Measurements from ENCODE around the gene SCN5A.

SCN5A gene

DNA sequence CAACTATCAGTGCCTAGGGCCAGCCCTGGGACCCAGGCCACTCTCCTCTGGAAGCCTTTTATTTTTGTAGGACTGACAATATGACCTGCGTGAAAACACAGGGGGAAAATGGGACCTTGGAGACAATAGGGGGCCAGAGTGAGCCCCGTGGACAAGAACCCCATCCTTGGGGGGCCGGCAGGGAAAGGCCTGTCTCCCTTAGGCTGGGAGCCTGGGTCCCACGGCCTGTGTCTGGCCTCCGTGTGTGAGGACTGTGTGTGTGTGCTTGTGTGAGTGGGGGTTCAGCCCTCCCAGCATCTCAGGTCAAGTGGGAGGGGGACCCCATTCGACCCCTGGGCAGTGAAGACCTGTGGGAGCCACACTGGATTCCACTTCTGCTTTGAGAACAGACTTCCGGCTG is 100.0 kb downstream of the SCN5A start:
- no peak for ATAC-seq
- no peak for TF ChIP-seq ZC3H10 (CRISPR knock-in tag; IDR thresholded peaks at IDR 0.05)
- TF ChIP-seq, protein P1, sequence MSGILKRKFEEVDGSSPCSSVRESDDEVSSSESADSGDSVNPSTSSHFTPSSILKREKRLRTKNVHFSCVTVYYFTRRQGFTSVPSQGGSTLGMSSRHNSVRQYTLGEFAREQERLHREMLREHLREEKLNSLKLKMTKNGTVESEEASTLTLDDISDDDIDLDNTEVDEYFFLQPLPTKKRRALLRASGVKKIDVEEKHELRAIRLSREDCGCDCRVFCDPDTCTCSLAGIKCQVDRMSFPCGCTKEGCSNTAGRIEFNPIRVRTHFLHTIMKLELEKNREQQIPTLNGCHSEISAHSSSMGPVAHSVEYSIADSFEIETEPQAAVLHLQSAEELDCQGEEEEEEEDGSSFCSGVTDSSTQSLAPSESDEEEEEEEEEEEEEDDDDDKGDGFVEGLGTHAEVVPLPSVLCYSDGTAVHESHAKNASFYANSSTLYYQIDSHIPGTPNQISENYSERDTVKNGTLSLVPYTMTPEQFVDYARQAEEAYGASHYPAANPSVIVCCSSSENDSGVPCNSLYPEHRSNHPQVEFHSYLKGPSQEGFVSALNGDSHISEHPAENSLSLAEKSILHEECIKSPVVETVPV (CRISPR knock-in tag; IDR thresholded peaks at IDR 0.05), result no peak

DNA sequence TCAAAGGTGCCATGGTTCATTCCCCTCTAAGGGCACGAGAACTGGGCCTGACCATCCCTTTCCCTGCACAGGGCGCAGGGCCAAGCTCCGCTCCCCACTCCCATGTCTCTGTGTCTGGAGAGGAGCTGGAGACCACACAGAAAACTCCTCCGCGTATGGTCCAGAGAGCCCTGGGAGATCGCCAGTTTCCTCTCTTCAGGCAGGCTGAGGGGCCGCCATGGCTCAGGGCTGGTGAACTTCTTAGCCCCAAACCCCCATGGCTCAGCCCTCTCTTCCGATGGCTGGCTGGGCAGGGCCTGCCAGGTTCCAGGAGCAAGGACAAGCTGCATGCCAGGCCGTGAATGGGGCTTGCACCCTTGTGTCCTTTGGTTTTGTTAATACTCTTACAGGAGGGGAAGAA is 100.4 kb downstream of the SCN5A start:
- no peak for ATAC-seq
- TF ChIP-seq ESRRG (CRISPR knock-in tag; IDR thresholded peaks at IDR 0.05) (no peak), ZFP30 (CRISPR knock-in tag; IDR thresholded peaks at IDR 0.05) (no peak), PPARA (CRISPR knock-in tag; IDR thresholded peaks at IDR 0.05; ENCODE audit: borderline replicate concordance) (no peak), OSR1 (CRISPR knock-in tag; IDR thresholded peaks at IDR 0.05) (no peak)

DNA sequence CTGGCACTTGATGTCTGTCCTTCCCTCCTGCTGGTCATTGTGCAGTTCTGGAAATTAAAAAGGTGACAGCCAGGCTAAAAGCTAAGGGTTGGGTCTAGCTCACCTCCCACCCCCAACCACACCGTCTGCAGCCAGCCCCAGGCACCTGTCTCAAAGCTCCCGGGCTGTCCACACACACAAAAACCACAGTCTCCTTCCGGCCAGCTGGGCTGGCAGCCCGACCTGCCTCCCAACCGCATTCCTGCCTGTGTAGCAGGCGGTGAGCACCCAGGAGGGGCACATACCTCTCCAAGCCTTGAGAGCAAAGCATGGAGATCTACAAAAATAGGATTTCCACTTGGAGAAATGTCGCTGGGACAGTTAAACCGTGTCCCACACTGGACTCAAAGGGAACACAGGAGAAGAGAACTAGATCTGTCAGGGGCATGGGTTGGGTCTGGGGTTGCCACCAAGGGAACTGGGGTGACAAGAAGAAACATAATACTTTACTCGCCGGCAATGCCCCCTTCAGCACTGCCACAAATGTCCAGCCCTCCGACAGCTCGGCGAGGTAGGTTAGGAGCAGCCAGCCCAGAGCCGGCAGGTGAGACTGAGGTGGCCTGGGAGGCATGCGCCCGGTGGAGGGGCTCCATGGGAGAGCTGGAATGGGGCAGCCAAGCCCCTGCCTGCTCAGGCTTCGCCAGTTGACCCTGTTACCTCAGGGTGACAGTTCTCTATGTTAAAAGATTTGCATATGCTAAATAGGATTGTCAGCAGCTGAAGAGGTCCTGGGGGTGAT is 101.1 kb downstream of the SCN5A start:
- no peak for ATAC-seq
- TF ChIP-seq ESRRG (CRISPR knock-in tag; IDR thresholded peaks at IDR 0.05) (no peak), ZFP3 (CRISPR knock-in tag; IDR thresholded peaks at IDR 0.05) (no peak), SNAI2 (CRISPR knock-in tag; IDR thresholded peaks at IDR 0.05) (no peak), BACH2 (CRISPR knock-in tag; IDR thresholded peaks at IDR 0.05; ENCODE audit: borderline replicate concordance) (no peak), ZNF70 (CRISPR knock-in tag; IDR thresholded peaks at IDR 0.05) (no peak), ZNF565 (CRISPR knock-in tag; conservative IDR thresholded peaks at IDR 0.05; ENCODE audit: low read depth) (no peak), TCF4 (CRISPR knock-in tag; IDR thresholded peaks at IDR 0.05; ENCODE audit: borderline replicate concordance) (no peak), PPARA (CRISPR knock-in tag; IDR thresholded peaks at IDR 0.05; ENCODE audit: borderline replicate concordance) (no peak), CSDC2 (CRISPR knock-in tag; IDR thresholded peaks at IDR 0.05) (no peak), ZNF8 (CRISPR knock-in tag; IDR thresholded peaks at IDR 0.05) (no peak), RARB (CRISPR knock-in tag; IDR thresholded peaks at IDR 0.05) (no peak), ZFP30 (CRISPR knock-in tag; IDR thresholded peaks at IDR 0.05) (no peak), ARNTL (CRISPR knock-in tag; IDR thresholded peaks at IDR 0.05; ENCODE audit: borderline replicate concordance, low read depth) (no peak)
- TF ChIP-seq, protein P1 (CRISPR knock-in tag; IDR thresholded peaks at IDR 0.05), result no peak
- TF ChIP-seq, protein P2, sequence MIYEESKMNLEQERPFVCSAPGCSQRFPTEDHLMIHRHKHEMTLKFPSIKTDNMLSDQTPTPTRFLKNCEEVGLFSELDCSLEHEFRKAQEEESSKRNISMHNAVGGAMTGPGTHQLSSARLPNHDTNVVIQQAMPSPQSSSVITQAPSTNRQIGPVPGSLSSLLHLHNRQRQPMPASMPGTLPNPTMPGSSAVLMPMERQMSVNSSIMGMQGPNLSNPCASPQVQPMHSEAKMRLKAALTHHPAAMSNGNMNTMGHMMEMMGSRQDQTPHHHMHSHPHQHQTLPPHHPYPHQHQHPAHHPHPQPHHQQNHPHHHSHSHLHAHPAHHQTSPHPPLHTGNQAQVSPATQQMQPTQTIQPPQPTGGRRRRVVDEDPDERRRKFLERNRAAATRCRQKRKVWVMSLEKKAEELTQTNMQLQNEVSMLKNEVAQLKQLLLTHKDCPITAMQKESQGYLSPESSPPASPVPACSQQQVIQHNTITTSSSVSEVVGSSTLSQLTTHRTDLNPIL (CRISPR knock-in tag; IDR thresholded peaks at IDR 0.05; ENCODE audit: low read depth), result no peak
- TF ChIP-seq, protein P3, sequence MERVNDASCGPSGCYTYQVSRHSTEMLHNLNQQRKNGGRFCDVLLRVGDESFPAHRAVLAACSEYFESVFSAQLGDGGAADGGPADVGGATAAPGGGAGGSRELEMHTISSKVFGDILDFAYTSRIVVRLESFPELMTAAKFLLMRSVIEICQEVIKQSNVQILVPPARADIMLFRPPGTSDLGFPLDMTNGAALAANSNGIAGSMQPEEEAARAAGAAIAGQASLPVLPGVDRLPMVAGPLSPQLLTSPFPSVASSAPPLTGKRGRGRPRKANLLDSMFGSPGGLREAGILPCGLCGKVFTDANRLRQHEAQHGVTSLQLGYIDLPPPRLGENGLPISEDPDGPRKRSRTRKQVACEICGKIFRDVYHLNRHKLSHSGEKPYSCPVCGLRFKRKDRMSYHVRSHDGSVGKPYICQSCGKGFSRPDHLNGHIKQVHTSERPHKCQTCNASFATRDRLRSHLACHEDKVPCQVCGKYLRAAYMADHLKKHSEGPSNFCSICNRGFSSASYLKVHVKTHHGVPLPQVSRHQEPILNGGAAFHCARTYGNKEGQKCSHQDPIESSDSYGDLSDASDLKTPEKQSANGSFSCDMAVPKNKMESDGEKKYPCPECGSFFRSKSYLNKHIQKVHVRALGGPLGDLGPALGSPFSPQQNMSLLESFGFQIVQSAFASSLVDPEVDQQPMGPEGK (CRISPR knock-in tag; IDR thresholded peaks at IDR 0.05; ENCODE audit: borderline replicate concordance), result no peak
- TF ChIP-seq, protein P4, sequence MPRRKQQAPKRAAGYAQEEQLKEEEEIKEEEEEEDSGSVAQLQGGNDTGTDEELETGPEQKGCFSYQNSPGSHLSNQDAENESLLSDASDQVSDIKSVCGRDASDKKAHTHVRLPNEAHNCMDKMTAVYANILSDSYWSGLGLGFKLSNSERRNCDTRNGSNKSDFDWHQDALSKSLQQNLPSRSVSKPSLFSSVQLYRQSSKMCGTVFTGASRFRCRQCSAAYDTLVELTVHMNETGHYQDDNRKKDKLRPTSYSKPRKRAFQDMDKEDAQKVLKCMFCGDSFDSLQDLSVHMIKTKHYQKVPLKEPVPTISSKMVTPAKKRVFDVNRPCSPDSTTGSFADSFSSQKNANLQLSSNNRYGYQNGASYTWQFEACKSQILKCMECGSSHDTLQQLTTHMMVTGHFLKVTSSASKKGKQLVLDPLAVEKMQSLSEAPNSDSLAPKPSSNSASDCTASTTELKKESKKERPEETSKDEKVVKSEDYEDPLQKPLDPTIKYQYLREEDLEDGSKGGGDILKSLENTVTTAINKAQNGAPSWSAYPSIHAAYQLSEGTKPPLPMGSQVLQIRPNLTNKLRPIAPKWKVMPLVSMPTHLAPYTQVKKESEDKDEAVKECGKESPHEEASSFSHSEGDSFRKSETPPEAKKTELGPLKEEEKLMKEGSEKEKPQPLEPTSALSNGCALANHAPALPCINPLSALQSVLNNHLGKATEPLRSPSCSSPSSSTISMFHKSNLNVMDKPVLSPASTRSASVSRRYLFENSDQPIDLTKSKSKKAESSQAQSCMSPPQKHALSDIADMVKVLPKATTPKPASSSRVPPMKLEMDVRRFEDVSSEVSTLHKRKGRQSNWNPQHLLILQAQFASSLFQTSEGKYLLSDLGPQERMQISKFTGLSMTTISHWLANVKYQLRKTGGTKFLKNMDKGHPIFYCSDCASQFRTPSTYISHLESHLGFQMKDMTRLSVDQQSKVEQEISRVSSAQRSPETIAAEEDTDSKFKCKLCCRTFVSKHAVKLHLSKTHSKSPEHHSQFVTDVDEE (CRISPR knock-in tag; IDR thresholded peaks at IDR 0.05), result no peak
- TF ChIP-seq, protein P5, sequence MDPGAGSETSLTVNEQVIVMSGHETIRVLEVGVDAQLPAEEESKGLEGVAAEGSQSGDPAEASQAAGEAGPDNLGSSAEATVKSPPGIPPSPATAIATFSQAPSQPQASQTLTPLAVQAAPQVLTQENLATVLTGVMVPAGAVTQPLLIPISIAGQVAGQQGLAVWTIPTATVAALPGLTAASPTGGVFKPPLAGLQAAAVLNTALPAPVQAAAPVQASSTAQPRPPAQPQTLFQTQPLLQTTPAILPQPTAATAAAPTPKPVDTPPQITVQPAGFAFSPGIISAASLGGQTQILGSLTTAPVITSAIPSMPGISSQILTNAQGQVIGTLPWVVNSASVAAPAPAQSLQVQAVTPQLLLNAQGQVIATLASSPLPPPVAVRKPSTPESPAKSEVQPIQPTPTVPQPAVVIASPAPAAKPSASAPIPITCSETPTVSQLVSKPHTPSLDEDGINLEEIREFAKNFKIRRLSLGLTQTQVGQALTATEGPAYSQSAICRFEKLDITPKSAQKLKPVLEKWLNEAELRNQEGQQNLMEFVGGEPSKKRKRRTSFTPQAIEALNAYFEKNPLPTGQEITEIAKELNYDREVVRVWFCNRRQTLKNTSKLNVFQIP (CRISPR knock-in tag; IDR thresholded peaks at IDR 0.05; ENCODE audit: borderline replicate concordance, low read depth), result no peak

Measured in SK-N-SH treated with all-trans-retinoic acid at 6 μM for 48 hours (cell line).